HEK293T (cell line): Measurements from ENCODE around the gene LSM14B.

Experiments used
- ELF4 ChIP-seq: fragments of 450-650 bp; IDR thresholded peaks from 2 replicates; pipeline ENCODE4 v1.6.1; 2017; ENCODE audit warnings: antibody characterized with exemption
- FOXA1 ChIP-seq: fragments of 450-650 bp; IDR thresholded peaks from 2 replicates; pipeline ENCODE4 v1.6.1; 2016; ENCODE audit warnings: mild to moderate bottlenecking
- FOXK2 ChIP-seq: fragments of 450-650 bp; IDR thresholded peaks from 2 replicates; pipeline ENCODE4 v1.6.1; 2016; ENCODE audit warnings: mild to moderate bottlenecking
- SUZ12 ChIP-seq: fragments of 450-650 bp; IDR thresholded peaks from 2 replicates; pipeline ENCODE4 v1.6.1; 2016; ENCODE audit warnings: mild to moderate bottlenecking
- ZNF384 ChIP-seq: fragments of 450-650 bp; IDR thresholded peaks from 2 replicates; pipeline ENCODE4 v1.6.1; 2016

DNA sequence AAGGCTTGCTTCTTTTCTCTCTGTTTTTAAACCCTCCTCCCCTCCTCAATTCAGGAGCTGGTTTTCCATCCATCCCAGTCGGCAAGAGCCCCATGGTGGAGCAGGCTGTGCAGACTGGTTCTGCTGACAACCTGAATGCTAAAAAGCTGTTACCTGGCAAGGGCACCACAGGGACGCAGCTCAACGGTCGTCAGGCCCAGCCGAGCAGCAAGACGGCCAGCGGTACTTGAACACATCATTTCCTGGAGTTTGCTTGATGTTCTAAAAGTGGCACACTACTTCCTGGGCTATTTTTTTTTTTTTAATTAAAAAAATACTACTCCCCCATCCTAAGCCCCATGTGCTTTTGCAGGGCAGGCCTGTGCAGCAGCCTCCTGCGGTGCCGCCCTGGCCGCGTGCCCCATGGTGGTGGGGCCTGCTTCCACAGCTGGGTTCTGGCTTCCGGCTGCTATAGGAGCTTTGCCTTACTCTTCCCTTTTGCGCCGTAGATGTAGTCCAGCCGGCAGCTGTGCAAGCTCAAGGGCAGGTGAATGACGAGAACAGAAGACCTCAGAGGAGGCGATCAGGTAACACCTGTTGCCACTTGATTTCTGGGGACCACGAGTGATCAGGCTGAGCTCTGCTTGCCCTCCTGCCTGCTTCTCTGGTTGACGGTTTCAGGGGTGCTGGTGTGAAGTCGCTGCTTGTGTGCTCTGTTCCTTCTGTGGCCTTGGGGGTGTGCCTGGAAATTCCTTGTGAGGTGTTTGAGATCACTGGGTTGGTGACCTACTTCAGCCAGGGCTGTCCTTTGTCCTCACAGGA lies 7.7 kb downstream of the LSM14B start:
- TF ChIP-seq ELF4 (no peak), ZNF384 (no peak), SUZ12 (no peak), FOXA1 (no peak), FOXK2 (no peak)
